HFF-Myc (cell line): ENCODE results near the gene RAPGEF3.

Experiments
- DNase-seq: peaks from one replicate; pipeline ENCODE4 v3.0.0-alpha.2; 2011; ENCODE audit warnings: low read depth; ENCODE audit errors: extremely low read depth
- H3K4me3 ChIP-seq: replicated peaks from 2 replicates; pipeline ENCODE4 v1.5.1; 2011; ENCODE audit warnings: low read depth, mild to moderate bottlenecking, control low read depth, low read length
- TF ChIP-seq, protein P1 (sequence below): IDR thresholded peaks from 2 replicates; pipeline ENCODE4 v1.5.1; 2012; ENCODE audit warnings: mild to moderate bottlenecking, low read depth, low read length, control low read depth; ENCODE audit errors: missing control alignments

Gene RAPGEF3

DNA sequence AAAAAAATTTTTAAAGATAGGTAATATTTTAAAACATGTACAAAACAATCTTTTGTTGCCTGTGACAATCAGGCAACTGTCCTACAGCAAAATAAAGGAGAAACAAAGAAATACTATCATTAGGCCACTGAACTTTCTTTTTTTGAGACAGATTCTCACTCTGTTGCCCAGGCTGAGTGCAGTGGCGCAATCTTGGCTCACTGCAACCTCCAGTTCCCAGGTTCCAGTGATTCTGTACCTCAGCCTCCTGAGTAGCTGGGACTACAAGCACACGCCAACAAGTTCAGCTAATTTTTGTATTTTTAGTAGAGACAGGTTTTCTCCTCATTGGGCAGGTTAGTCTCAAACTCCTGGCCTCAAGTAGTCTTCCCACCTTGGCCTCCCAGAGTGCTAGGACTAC lies 69.5 kb downstream of the RAPGEF3 start:
- DNase-seq: no peak
- no peak overlapping the region for H3K4me3 ChIP-seq
- TF ChIP-seq, protein P1, sequence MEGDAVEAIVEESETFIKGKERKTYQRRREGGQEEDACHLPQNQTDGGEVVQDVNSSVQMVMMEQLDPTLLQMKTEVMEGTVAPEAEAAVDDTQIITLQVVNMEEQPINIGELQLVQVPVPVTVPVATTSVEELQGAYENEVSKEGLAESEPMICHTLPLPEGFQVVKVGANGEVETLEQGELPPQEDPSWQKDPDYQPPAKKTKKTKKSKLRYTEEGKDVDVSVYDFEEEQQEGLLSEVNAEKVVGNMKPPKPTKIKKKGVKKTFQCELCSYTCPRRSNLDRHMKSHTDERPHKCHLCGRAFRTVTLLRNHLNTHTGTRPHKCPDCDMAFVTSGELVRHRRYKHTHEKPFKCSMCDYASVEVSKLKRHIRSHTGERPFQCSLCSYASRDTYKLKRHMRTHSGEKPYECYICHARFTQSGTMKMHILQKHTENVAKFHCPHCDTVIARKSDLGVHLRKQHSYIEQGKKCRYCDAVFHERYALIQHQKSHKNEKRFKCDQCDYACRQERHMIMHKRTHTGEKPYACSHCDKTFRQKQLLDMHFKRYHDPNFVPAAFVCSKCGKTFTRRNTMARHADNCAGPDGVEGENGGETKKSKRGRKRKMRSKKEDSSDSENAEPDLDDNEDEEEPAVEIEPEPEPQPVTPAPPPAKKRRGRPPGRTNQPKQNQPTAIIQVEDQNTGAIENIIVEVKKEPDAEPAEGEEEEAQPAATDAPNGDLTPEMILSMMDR: no peak

DNA sequence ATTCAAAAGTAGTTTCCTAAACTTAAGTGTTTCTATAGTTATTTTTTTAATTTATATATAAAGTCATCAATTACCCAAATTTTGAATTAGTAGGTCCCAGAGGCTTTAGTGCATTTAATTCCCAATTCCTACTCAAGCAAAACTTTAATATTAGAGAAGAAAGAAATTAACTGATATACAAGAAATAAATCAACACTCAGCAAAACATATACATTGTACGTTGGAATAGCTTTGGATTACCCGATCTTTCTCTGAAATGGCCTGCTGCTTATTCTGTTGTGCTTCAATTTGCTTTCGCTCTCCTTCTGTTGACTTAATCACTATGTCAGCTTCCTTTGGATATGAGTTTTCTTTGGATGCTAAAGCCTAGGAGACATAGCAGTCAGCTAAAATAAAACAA lies 71.0 kb downstream of the RAPGEF3 start:
- H3K4me3 ChIP-seq: no peak overlapping the region
- DNase-seq: no peak
- TF ChIP-seq, protein P1: no peak

DNA sequence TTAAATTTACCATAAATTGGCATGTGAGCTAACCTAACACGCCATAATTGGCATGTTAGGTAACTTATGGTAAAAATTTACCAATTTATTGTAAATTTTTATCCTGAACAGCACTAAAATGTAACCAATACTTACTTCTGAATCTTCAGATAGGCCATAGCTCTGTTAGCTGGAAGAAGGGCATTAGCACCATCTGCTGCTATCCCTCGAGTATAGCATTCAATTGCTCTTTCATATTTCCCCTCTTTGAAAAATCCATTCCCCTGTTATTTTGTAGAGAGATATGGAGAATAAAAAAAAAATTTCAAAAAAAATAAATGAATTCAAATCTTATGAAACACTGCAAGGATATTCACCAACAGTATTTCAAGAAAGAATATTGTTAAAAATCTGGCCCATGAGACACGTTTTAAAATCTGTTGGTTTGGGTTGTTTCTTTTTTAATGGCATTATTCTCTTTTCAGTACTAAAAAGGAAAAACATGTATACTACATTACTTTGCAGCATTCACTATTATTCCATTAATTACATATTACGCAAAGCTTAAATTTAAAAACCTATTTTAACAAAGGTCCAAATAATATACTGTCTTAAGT lies 71.9 kb downstream of the RAPGEF3 start:
- no peak overlapping the region for H3K4me3 ChIP-seq
- DNase-seq: peak; percentile 25
- TF ChIP-seq, protein P1: peak; percentile 63
